ENCODE measurements around the gene STAM2.

Gene STAM2

GRCh38 chr2:152175368-152176112 is at the start of gene STAM2:
STAM2 (minus strand) TSS chr2:152175763; CDS start chr2:152175642, 121 bp downstream.
- Histone ChIP-seq H3K4me3 (ENCODE audit: low read depth, low read length) (peak within 1 kb of the TSS; percentile 92), H3K36me3 (ENCODE audit: control insufficient read depth, insufficient read depth, low read length) (no peaks in the 10 kb centered on the region), H3K9me3 (ENCODE audit: control insufficient read depth, low read length) (no peaks in the 10 kb centered on the region), H3K4me1 (peaks cover 5% of the 10 kb centered on the region), H3K27ac (peak within 1 kb of the TSS; percentile 99), H3K27me3 (ENCODE audit: control insufficient read depth, insufficient read depth, low read length) (no peaks in the 10 kb centered on the region), H3K9ac (peak within 1 kb of the TSS; percentile 70), H3K79me2 (peaks cover 22% of the 10 kb centered on the region), H2AFZ (peak within 1 kb of the TSS; percentile 92), H3K4me2 (ENCODE audit: low read length) (peak within 1 kb of the TSS; percentile 78)
- TF ChIP-seq, protein P1, sequence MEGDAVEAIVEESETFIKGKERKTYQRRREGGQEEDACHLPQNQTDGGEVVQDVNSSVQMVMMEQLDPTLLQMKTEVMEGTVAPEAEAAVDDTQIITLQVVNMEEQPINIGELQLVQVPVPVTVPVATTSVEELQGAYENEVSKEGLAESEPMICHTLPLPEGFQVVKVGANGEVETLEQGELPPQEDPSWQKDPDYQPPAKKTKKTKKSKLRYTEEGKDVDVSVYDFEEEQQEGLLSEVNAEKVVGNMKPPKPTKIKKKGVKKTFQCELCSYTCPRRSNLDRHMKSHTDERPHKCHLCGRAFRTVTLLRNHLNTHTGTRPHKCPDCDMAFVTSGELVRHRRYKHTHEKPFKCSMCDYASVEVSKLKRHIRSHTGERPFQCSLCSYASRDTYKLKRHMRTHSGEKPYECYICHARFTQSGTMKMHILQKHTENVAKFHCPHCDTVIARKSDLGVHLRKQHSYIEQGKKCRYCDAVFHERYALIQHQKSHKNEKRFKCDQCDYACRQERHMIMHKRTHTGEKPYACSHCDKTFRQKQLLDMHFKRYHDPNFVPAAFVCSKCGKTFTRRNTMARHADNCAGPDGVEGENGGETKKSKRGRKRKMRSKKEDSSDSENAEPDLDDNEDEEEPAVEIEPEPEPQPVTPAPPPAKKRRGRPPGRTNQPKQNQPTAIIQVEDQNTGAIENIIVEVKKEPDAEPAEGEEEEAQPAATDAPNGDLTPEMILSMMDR (IDR thresholded peaks at IDR 0.05) = peak; percentile 99

DNA sequence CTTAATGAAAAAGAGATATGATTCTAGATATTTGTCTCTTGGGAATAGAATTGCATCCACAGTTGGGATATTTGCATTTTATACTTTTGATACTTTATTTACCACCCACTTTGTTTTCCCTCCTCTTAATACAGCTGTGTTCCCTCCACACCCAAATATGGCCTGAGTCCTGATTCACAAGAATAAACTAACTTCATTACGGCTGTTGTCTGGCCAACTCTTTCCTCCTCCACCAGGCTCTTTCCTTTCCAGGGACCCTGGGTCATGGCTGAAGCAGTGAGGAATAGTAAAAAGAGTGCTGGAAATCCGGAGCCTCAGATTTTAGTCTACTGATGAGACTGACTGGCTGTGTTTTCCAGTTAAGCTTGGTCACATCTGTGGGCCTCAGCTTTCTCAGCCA is 48.4 kb upstream of the STAM2 start:
- Histone ChIP-seq H3K9ac (no peak overlapping the region), H3K4me1 (no peaks in the 10 kb centered on the region), H3K9me3 (ENCODE audit: control insufficient read depth, low read length) (peaks cover 4% of the 10 kb centered on the region), H3K27me3 (ENCODE audit: control insufficient read depth, insufficient read depth, low read length) (no peaks in the 10 kb centered on the region), H3K79me2 (no peaks in the 10 kb centered on the region), H3K4me2 (ENCODE audit: low read length) (no peak overlapping the region), H3K4me3 (ENCODE audit: low read depth, low read length) (no peak overlapping the region), H2AFZ (no peak overlapping the region), H3K36me3 (ENCODE audit: control insufficient read depth, insufficient read depth, low read length) (no peaks in the 10 kb centered on the region), H3K27ac (no peak overlapping the region)
- TF ChIP-seq, protein P1 (IDR thresholded peaks at IDR 0.05) = no peak

GRCh38 chr2:152222975-152223637 is 47.5 kb upstream of the STAM2 start:
- Histone ChIP-seq H3K9me3 (ENCODE audit: control insufficient read depth, low read length) (peaks cover 4% of the 10 kb centered on the region), H2AFZ (no peak overlapping the region), H3K27me3 (ENCODE audit: control insufficient read depth, insufficient read depth, low read length) (no peaks in the 10 kb centered on the region), H3K4me2 (ENCODE audit: low read length) (peak overlapping the region; percentile 33), H3K4me3 (ENCODE audit: low read depth, low read length) (no peak overlapping the region), H3K79me2 (no peaks in the 10 kb centered on the region), H3K9ac (no peak overlapping the region), H3K27ac (no peak overlapping the region), H3K36me3 (ENCODE audit: control insufficient read depth, insufficient read depth, low read length) (no peaks in the 10 kb centered on the region), H3K4me1 (no peaks in the 10 kb centered on the region)
- TF ChIP-seq, protein P1 (IDR thresholded peaks at IDR 0.05) = no peak

- no peak overlapping the region for H3K4me3 ChIP-seq (ENCODE audit: low read depth, low read length)
- no peaks in the 10 kb centered on the region for H3K79me2 ChIP-seq
- no peak overlapping the region for H3K4me2 ChIP-seq (ENCODE audit: low read length)
- H2AFZ ChIP-seq = no peak overlapping the region
- no peak overlapping the region for H3K9ac ChIP-seq
- H3K27me3 ChIP-seq (ENCODE audit: control insufficient read depth, insufficient read depth, low read length) = no peaks in the 10 kb centered on the region
- TF ChIP-seq, protein P1 (IDR thresholded peaks at IDR 0.05) = no peak
- H3K9me3 ChIP-seq (ENCODE audit: control insufficient read depth, low read length) = peaks cover 4% of the 10 kb centered on the region
- H3K4me1 ChIP-seq = no peaks in the 10 kb centered on the region
- H3K27ac ChIP-seq = no peak overlapping the region
- H3K36me3 ChIP-seq (ENCODE audit: control insufficient read depth, insufficient read depth, low read length) = no peaks in the 10 kb centered on the region
Observed at GRCh38 chr2:152221839-152222238, 46.3 kb upstream of the STAM2 start.

All from parathyroid adenoma (tissue), 2 donors.